HG02763 (cell line): ENCODE data around the gene RREB1.
"Not testable (repeated sequence)": the region's sequence is repeated elsewhere in the genome, so short reads cannot be mapped to it uniquely, and the experiment has no call there.

ENCODE experiments used
- ATAC-seq: cut with Tn5 transposase; IDR thresholded peaks from one replicate; pipeline ENCODE4 v1.9.1; 2021; ENCODE audit warnings: mild to moderate bottlenecking, moderate library complexity; ENCODE audit not compliant: unreplicated experiment

The RREB1 gene

DNA sequence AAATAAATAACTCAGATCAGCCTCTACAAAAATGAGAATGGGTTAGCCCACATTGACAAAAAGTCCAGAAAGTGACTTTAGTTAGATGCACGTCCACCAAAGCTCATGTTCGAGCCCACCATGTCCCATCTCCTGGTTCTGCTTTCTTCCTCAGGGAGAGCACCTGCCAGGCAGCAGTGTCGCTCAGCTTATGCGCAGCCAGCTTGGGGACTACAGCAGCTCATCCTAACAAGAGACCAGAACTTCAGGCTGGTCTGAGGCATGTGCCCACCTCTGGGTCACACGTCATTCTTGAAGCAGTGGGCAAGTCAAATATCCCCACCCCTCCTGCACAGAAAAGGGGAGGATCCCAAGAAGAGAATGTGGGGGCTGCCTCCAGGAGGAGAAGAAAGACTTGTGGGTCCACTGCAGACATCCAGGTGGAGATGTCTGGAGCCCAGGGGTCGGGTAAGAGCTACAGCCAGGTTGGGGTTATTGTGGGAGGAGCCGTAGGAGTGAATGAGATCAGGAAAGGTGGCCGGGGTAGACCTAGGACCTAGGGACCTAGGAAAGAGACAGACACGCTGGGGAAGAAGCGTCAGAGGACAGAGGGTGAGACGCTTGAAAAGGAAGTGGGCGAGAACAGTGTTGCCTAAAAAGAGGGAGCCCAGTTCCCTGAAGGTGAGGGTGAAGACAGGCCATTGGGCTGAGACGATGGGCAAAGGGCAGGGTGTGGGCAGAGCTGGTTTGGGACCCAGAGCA, 152.7 kb downstream of the RREB1 start:
- ATAC-seq = no peak

DNA sequence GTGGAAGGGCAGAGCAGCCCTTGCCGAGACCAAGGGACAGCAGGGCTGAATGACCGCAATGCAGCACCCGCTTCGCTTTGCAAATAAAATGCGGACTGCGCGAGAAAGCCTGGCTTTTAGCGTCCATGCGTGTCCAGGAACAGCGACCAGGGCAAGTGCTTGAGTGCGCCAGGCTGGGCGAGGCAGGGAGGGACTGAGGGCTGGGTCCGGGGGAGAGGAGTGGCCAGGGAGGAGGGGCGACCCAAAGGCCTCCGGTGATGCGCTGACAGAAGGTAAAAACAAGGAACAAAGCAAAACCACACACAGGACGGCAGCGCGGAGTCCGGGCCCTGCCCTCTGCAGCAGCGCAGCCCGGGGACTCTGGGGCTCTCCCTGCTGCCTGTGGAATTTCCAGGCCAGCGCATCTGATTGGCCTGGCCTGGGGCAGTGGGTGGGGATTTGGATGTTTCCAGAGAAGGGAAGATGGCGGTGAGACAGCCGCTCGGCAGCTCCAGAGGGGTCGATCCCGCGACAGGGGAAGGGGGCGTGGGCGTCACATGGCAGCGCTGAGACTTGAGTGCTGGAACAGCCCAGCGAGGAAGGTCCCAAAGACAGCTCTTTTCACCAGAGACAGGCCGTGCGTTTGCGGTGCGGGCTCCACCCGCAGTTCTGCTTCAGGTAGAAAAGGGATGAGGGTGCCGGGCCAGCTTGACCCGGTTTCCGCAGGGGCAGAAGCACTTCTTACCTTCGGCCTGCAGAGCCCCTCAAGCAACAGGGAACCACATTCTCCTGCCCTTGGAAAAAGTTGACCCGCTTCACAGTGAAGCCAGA, 153.5 kb downstream of the RREB1 start:
- ATAC-seq = peak; percentile 57

DNA sequence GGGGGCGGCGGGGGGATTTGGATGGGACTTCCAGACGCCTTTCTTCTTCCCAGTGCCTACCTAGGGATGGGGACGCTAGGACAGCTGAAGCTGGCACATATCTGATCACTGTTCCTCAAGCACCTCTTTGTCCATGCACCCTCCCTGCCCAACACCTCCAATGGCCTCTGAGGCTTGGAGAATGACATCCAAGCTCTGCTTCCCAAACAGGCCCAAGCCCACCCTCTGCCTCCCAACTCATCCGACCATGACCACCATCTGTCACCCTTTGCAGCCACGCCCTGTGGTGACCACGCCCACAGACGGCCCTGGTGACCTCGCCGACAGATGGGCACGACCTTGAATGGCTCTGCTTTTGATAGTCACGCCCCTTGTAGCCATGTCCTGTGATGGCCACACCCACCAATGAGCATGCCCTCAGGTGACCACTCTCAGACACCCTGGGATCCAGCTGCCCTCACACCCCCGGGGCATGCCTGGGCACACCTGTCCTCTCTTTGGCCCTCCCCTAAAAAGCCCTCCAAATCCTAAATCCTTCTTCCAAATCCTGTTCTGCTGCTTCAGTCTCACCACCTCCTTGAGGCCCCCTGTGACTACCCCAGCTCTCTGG, 154.2 kb downstream of the RREB1 start:
- no peak for ATAC-seq

DNA sequence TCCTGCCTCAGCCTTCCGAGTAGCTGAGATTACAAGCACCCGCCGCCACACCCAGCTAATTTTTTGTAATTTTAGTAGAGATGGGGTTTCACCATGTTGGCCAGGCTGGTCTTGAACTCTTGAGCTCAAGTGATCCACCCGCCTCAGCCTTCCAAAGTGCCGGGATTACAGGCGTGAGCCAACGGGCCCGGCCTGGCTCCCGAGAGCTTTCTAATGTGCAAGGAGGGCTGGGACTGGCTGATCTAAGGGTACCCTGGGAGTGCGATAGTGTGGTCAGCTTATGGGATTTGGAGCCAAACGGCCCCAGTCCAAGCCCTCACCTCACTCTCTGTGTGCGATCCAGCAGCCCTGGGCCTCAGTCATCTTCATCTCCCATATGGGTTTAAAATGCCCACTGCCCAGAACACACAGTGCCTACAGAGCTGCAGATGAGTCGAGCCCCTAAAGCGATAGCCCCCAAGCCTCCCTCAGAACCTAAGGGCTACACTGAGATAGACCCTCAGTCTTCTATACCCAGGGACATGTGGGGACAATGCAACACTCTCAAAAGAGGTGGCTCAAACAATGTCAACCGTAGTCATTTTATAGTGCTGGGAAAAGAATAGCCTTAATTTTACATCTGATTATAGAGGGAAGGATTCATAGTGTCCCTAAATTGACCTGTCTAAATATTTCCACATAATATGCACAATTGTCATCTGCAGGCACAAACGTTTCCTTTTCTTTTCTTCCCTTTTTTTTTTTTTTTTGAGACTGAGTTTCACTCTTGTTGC, 155.2 kb downstream of the RREB1 start:
- ATAC-seq = no peak

DNA sequence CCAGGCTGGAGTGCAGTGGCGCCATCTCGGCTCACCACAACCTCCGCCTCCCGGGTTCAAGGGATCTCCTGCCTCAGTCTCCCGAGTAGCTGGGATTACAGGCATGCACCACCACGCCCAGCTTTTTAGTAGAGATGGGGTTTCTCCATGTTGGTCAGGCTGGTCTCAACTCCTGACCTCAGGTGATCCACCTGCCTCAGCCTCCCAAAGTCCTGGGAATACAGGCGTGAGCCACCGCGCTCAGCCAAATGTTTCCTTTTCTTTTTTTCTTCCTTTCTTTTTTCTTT, 155.7 kb downstream of the RREB1 start:
- not testable (repeated sequence) for ATAC-seq

DNA sequence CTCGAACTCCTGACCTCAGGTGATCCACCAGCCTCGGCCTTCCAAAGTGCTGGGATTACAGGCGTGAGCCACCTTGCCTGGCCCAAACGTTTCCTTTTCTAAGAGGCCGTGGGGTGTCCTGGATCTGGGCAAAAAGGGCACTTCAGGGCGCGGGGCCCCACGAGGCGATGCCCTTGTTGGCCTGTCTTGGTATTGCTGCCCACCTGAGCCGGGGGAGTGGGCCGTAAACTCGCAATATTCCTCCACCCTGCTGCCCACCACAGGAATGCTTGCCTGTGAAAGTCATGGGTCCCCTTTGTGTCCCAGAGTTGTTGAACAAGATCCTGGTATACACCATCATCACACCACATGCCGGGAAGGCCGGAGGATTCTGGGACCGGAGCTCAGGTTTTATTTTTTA, 156.3 kb downstream of the RREB1 start:
- ATAC-seq = no peak

DNA sequence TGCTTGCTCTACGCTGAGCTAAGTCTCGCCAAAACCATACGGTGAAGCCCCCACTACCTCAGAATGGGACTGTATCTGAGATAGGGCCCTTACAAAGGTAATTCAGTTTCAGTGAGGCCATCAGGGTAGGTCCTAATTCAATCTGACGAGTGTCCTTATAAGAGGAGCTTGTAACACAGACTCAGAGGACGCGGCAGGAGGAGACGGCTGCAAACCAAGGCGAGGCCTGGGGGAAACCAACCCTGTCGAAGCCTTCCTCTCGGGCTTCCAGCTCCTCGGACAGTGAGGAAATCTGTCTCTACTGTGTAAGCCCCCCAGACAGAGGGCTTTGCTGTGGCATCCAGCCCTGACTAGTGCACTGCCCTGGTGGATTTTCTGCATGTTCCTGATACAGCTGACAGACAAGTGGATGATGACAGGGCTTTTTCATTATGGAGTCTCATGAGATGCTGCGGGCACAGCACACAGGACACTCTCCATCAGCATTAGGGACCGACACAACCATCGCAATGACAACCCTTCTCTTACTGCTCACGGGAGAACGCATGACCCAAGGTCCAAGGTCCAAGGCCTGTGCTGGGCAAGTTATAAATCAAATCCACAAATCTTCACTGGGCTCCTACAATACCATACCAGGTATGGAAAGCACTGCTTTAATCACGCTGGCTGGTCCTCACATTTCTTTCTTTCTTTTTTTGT, 157.1 kb downstream of the RREB1 start:
- ATAC-seq = no peak

DNA sequence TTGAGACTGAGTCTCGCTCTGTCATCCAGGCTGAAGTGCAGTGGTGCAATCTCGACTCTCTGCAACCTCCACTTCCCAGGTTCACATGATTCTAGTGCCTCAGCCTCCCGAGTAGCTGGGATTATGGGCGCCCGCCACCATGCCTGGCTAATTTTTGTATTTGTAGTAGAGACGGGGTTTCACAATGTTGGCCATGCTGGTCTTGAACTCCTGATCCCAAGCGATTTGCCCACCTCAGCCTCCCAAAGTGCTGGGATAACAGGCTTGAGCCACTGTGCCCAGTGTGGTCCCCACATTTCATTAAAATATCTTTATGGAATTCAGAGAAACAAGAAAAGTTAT, 157.6 kb downstream of the RREB1 start:
- ATAC-seq = not testable (repeated sequence)

DNA sequence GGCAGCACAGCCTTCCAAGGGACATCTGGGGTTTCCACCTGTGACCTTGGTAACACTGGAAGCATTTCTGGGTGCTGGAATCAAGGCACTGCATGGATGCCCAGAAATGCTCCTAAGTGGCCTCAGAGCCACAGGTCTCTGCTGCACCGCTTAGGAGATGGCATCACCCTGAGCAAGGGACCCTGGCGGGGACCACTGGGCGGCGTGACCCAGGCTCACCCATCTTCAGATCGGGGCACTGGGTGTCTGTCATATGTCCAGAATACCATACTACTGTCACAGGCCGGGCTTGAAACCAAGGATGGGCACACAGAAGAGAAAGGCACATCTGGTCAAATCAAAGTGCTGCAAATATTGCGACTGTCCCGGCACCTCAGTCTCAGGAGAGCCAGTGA, 159.3 kb downstream of the RREB1 start:
- no peak for ATAC-seq

DNA sequence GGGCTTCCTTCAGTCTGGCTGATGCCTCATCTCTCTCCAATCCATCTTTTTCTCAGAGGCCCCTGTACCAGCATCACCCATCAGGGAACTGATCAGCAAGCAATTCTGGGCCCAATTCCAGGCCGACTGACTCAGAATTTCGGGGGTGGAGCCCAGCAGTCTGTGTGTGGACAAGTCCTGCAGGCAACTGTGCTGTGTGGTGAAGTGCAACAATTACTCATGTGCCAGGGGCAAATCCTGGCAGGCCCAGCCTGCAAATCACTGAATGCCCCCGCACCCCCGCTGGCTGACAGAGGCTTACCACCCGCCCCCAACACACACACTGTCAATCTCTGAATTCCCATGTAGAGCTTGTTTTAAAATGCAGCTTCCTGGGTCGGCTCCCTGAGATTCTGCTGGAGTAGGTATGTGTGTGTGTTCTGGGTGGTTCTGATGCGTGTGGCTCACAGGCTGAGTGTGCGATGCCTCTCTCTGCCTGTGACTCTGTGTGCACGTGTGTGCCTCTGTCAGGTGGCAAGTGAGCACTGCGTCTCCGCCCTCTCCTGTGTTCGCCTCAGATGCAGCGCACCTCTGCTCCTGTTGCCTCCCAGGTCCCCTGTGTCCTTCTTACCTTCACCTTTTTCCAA, 159.8 kb downstream of the RREB1 start:
- ATAC-seq = no peak

DNA sequence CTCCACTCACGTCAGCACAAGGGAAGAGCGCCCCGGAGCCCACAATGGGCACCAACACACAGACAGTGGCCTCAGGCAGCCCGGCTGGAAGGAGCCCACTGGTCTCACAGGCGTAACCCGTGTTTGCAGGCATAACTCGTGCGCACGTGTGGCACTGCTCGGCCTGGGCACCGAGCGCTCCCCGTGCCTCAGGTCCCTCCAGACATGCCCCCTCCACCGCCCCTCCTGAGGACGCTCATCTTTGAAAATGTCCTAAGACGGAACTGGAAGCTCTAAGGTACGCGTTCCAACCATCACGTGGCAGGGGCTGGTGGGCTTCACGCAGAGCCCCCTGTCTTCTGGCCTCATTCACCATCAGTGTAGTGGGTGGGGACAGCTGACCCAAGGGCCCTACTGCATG, 160.6 kb downstream of the RREB1 start:
- no peak for ATAC-seq

DNA sequence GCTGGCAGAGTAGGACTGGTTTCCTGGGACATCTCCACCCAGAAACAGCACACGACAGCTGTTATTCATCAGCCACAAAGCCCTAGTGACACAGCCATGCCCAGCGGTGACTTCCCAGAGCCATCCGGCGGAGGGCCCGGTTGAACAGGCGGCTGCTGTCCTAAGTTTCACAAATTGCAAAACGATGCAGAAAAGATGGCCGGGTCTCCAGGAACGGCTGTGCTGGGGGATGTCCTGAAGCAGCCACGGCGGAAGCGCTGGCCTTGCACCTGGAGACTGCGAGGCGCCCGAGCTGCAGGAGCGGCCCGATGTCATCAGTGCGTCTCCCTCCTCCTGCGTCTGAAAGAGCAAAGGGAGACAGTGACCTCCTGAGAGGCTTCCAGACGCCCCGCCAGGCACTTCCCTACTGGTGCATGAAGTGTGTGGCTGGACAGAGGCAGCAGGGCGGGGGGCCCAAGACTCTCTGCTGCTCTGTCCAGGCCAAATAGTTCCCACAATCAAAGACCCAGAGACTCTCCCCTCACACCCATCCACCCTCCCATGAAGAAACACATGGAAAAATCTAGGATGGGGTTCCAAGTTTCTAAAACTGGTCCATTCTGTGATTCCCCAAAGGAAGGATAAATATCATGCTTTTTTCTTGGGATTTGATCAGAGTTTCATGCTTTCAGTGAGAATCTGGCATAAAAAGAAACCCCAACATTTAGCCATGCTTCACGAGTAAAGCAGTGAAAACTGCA, 161.2 kb downstream of the RREB1 start:
- no peak for ATAC-seq

DNA sequence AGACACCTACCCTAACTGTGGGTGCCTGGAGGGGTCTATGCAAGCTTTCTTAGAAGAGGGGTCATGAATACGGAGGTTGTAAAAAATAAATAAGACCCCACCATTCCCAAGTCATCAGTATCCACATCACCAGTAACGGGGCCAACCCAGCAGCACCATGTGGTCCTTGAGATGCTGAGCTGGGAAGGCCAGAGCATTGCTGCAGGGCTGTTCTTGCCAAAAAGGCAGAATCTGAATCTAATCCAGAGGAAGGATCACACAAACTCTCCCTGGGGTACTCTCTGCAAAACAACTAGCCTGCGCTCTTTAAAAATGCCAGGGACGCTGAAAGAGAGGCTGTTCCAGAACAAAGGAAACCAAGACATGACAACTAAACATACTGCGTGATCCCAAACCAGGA, 162.1 kb downstream of the RREB1 start:
- ATAC-seq = no peak

DNA sequence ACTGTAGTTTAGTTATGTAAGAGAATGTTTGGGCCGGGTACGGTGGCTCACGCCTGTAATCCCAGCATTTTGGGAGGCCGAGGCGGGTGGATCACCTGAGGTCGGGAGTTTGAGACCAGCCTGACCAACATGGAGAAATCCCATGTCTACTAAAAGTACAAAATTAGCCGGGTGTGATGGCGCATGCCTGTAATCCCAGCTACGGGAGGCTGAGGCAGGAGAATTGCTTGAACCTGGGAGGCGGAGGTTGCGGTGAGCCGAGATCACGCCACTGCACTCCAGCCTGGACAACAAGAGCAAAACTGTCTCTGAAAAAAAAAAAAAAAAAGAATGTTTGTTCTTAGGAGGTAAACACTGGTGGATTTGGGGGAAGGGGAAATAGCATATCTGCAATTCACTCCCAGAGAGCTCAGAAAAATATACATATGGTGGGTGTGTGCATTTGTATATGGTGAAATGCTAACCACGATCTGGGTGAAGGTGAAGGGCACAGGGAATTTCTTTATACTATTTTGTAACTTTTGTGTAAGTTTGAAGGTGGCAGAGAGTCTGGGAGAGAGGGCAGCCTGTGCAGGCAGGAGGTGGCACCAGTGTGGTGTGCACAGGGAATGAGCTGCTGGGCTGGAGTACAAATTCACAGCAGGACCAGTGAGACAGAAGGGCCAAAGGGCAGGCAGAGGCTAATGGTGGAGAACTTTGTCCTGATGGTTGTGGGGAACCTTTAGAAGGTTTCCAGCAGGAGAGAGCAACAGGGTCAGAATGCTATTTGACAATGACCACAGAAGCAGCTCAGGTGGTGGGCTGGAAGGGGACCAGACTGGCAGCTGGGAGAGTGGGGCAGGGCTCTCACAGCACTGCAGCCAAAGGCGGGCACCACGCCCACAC, 162.8 kb downstream of the RREB1 start:
- no peak for ATAC-seq

DNA sequence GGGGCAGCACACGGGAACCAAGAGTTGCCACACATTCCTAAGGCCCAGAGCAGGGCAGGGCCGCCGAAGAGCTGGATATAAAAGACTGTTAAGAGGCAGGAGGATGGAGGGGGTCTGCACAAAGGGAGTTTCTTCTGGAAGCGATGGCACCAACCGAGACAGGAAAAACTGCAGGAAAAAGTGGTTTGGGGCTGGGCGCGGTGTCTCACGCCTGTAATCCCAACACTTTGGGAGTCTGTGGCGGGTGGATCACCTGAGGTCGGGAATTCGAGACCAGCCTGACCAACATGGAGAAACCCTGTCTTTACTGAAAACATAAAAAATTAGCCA, 163.4 kb downstream of the RREB1 start:
- ATAC-seq = no peak

DNA sequence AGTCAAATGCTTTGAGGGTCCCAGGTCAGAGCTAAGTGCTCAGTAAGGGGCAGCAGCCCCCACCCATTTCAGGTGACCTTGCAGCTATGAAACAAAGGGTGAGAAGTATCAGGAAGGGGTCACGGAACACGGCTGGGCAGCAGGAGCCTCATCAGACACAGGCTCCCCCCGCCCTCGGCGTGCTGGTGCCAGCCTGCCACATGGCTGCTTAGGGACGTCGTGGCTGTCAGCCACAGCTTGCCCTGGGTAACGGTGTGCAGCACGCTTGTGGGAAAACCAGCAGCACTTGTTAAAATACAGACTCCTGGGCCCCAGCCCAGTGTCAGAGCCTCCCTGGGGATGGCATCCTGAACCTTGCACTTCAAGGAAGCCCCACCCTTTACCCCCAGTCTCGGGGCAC, 165.9 kb downstream of the RREB1 start:
- ATAC-seq = no peak

DNA sequence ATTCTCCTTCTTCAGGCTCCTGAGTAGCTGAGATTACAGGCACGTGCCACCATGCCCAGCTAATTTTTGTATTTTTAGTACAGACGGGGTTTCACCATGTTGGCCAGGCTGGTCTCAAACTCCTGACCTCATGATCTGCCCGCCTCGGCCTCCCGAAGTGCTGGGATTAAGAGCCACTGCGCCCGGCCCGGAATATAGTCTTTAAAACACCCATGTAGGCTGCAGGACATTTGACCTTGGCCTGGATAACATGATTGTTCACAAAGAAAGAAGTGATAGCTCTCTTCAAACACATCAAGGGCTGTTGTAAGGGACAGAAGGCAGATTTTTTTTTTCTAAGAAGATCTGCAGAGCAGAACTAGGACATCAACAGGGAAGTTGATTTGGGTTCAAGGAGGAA, 166.8 kb downstream of the RREB1 start:
- ATAC-seq = not testable (repeated sequence)

DNA sequence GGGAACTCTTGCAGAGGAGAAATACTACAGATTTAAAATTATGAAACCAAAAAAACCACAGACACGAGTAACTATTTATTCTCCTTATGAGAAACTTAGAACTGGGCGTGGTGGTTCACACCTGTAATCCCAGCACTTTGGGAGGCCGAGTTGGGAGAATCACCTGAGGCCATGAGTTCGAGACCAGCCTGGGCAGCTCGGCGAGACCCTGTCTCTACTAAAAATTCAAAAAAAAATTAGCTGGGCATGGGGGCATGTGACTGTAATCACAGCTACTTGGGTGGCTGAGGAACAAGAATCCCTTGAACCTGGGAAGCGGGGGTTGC, 168.4 kb downstream of the RREB1 start:
- no peak for ATAC-seq
